Endothelial cell of umbilical vein (primary cell): ENCODE measurements around the gene RAPGEF6. TPM values are rescaled to one million over a fixed set of nuclear protein-coding genes. Genes with fewer than 3 reads are reported as not detected.

Experiments
- BruUV-seq: library from RNA; stranded (reverse); fragments of 400-500 nt; replicated peaks from 2 replicates; lab custom pipeline; 2021; lab: Mats Ljungman, UMichigan
- CTCF ChIA-PET: fragments of 300-600, 350-600 bp; sonication (Branson Sonifier 250); formaldehyde crosslinking; loops from one replicate; lab custom pipeline; 2021; ENCODE audit warnings: antibody characterized with exemption, inconsistent platforms; lab: Charles Lee
- POLR2A ChIA-PET: fragments of 300-600, 350-600 bp; sonication (Branson Sonifier 250); formaldehyde crosslinking; loops from one replicate; lab custom pipeline; 2021; ENCODE audit warnings: antibody characterized with exemption, inconsistent platforms; lab: Charles Lee
- DNase-seq: peaks from one replicate; pipeline ENCODE4 v3.0.0-alpha.2; 2011; ENCODE audit warnings: low read depth, low spot score
- FAIRE-seq: peaks from 2 replicates; lab custom pipeline; 2011; peaks lifted over from hg19 to GRCh38; lab: Jason Lieb, UNC
- H2AFZ ChIP-seq: 2 replicates; pipeline ENCODE4 v1.6.0; 2012; ENCODE audit warnings: low read depth, low read length, control low read depth, inconsistent platforms
- H3K27ac ChIP-seq: 2 replicates; pipeline ENCODE4 v1.5.1; 2011; ENCODE audit warnings: low read depth, mild to moderate bottlenecking, control low read depth, low read length, moderate library complexity; ENCODE audit not compliant: insufficient read depth
- H3K27me3 ChIP-seq, 2 experiments: 2 replicates each; pipeline versions ENCODE4 v1.6.0 to v1.6.1; 2011; ENCODE audit warnings: low read length in 2 of 2, mixed read lengths in 1 of 2; ENCODE audit not compliant: control insufficient read depth in 2 of 2, insufficient read depth in 2 of 2
- H3K36me3 ChIP-seq, 2 experiments: 2 replicates in 1 of 2; 3 replicates in 1 of 2; pipeline ENCODE4 v1.5.1; 2011; ENCODE audit warnings: low read length in 2 of 2, mild to moderate bottlenecking in 1 of 2, moderate library complexity in 1 of 2; ENCODE audit not compliant: control insufficient read depth in 2 of 2, insufficient read depth in 2 of 2; ENCODE audit errors: extremely low read depth in 1 of 2
- H3K4me1 ChIP-seq: 3 replicates; pipeline ENCODE4 v1.5.1; 2011; ENCODE audit warnings: mild to moderate bottlenecking, low read length; ENCODE audit not compliant: control insufficient read depth, insufficient read depth; ENCODE audit errors: extremely low read depth
- H3K4me2 ChIP-seq: 2 replicates; pipeline ENCODE4 v1.6.1; 2011; ENCODE audit warnings: low read length, control low read depth, mixed read lengths; ENCODE audit not compliant: insufficient read depth
- H3K4me3 ChIP-seq, 3 experiments: fragments of 200-600 bp in 1 of 3; sonication (generic), shearing (Covaris generic) in 1 of 3; replicated peaks in 1 of 3; 2 replicates each; pipeline ENCODE4 v1.5.1; 2011 to 2016; ENCODE audit warnings: control low read depth in 3 of 3, low read length in 3 of 3, mild to moderate bottlenecking in 2 of 3, inconsistent platforms in 1 of 3, low read depth in 1 of 3, moderate library complexity in 1 of 3; ENCODE audit not compliant: insufficient read depth in 1 of 3
- H3K79me2 ChIP-seq: 2 replicates; pipeline ENCODE4 v1.6.0; 2012; ENCODE audit warnings: low read length, inconsistent platforms; ENCODE audit not compliant: control insufficient read depth, insufficient read depth
- H3K9ac ChIP-seq: replicated peaks from 2 replicates; pipeline ENCODE3; 2011; ENCODE audit warnings: low read length, control low read depth; ENCODE audit not compliant: insufficient read depth; ENCODE audit errors: extremely low read depth
- H3K9me1 ChIP-seq: replicated peaks from 3 replicates; pipeline ENCODE4 v1.6.0; 2011; ENCODE audit warnings: mild to moderate bottlenecking, low read length; ENCODE audit not compliant: control insufficient read depth, insufficient read depth; ENCODE audit errors: extremely low read depth
- H3K9me3 ChIP-seq: replicated peaks from 2 replicates; pipeline ENCODE4 v1.5.1; 2012; ENCODE audit warnings: low read length, inconsistent platforms; ENCODE audit not compliant: control insufficient read depth, insufficient read depth
- H4K20me1 ChIP-seq: replicated peaks from 2 replicates; pipeline ENCODE3; 2011; ENCODE audit warnings: mild to moderate bottlenecking, low read length; ENCODE audit not compliant: control insufficient read depth, insufficient read depth; ENCODE audit errors: extremely low read depth
- CTCF ChIP-seq, 2 donors: IDR thresholded peaks; 1 replicate in 1 of 2; 2 replicates in 1 of 2; pipeline ENCODE4 v1.5.1; 2011; ENCODE audit warnings: low read length in 2 of 2, mild to moderate bottlenecking in 2 of 2, moderate library complexity in 2 of 2, control low read depth in 1 of 2, inconsistent platforms in 1 of 2, low read depth in 1 of 2; ENCODE audit not compliant: insufficient read depth in 1 of 2; ENCODE audit errors: extremely low read depth in 1 of 2
- EZH2 ChIP-seq: IDR thresholded peaks from 2 replicates; pipeline ENCODE4 v1.6.1; 2012; ENCODE audit warnings: borderline replicate concordance, low read depth, mild to moderate bottlenecking, moderate library complexity, low read length, inconsistent platforms; ENCODE audit not compliant: severe bottlenecking
- FOS ChIP-seq: IDR thresholded peaks from 2 replicates; pipeline ENCODE4 v1.6.1; 2011; ENCODE audit warnings: mild to moderate bottlenecking, low read length, moderate library complexity, borderline replicate concordance; ENCODE audit not compliant: insufficient read depth
- GATA2 ChIP-seq: IDR thresholded peaks from 2 replicates; pipeline ENCODE4 v1.7.0; 2011; ENCODE audit warnings: low read depth, mild to moderate bottlenecking, moderate library complexity, mixed read lengths, low read length; ENCODE audit not compliant: insufficient read length, insufficient read depth
- JUN ChIP-seq: IDR thresholded peaks from 2 replicates; pipeline ENCODE4 v1.6.1; 2011; ENCODE audit warnings: borderline replicate concordance, low read depth; ENCODE audit not compliant: insufficient read length, insufficient read depth
- MYC ChIP-seq: IDR thresholded peaks from one replicate; pipeline ENCODE4 v1.6.1; 2011; ENCODE audit warnings: mild to moderate bottlenecking, low read depth, low read length
- POLR2A ChIP-seq: IDR thresholded peaks from 2 replicates; pipeline ENCODE4 v1.6.1; 2012; ENCODE audit warnings: low read depth, mild to moderate bottlenecking, control low read depth, low read length
- dilution Hi-C: fragments of 300-500 bp; cut with MboI; formaldehyde crosslinking; loops from one replicate; pipeline ENCODE4 v1.15.0; 2019; ENCODE audit warnings: low sequenced_read_pairs; ENCODE audit not compliant: extremely low pct_ligation_motif_present
- intact Hi-C: fragments of 100-400 bp; cut with micrococcal nuclease; formaldehyde crosslinking; loops from one replicate; pipeline ENCODE4 v1.10.0; 2022
- polyA plus RNA-seq, 4 experiments: library from polyadenylated mRNA; depleted of rRNA in 3 of 4; stranded (reverse) in 3 of 4; unstranded in 1 of 4; fragments of >200 nt; gene quantifications; 2 replicates each; pipeline versions ENCODE4 v1.2.1 to v1.2.3, GENCODE V29; 2011 to 2012; ENCODE audit warnings: missing spikeins in 1 of 4
- total RNA-seq: library from RNA; stranded (reverse); gene quantifications from 2 replicates; pipeline ENCODE4 v1.2.3, GENCODE V29; 2021

RAPGEF6 gene
- total and polyA plus RNA-seq, 2 donors (not counting 3 experiments of a cell fraction or from before 2014, with no cell fraction given), result 3.5 to 17.5 TPM

GRCh38 chr5:131539251-131539650, 95.8 kb downstream of the RAPGEF6 start:
- H3K4me1 ChIP-seq, result peaks cover 15% of the 10 kb centered on the region
- dilution Hi-C loops, result no loop called here
- H3K79me2 ChIP-seq, result no peaks in the 10 kb centered on the region
- no peak for DNase-seq
- H3K9me1 ChIP-seq, result no peaks in the 10 kb centered on the region
- intact Hi-C loops, result no loop called here
- no peak overlapping the region for H2AFZ ChIP-seq
- no peak overlapping the region for H3K4me2 ChIP-seq
- no peaks in the 10 kb centered on the region for H3K9me3 ChIP-seq
- H3K9ac ChIP-seq, result no peak overlapping the region
- CTCF ChIA-PET, result interaction anchor here (1.2 kb wide), 1 partner anchor 15 kb away, joined by 3 read pairs; no protein-coding TSS in a partner anchor
- H3K36me3 ChIP-seq, result no peaks in the 10 kb centered on the region
- H3K27ac ChIP-seq, result no peak overlapping the region
- no TSS peak for BruUV-seq
- TF ChIP-seq EZH2 (no peak), MYC (no peak), FOS (no peak), GATA2 (no peak), JUN (no peak), POLR2A (no peak), CTCF (IDR thresholded peaks at IDR 0.05; ENCODE audit: extremely low read depth in 1 of 2, insufficient read depth in 1 of 2, low read depth in 1 of 2, low read length in 2 of 2) (no peak)
- no peaks in the 10 kb centered on the region for H3K27me3 ChIP-seq
- POLR2A ChIA-PET, result interaction anchor here (0.5 kb wide), 1 partner anchor 24 kb away, joined by 3 read pairs; no protein-coding TSS in a partner anchor
- H3K4me3 ChIP-seq, result no peak overlapping the region
- no peak for FAIRE-seq
- H4K20me1 ChIP-seq, result no peaks in the 10 kb centered on the region
